Left renal pelvis (tissue), 4 donors: Measurements from ENCODE around the gene NXNL1. TPM values are rescaled to one million over a fixed set of nuclear protein-coding genes. Genes with fewer than 3 reads are reported as not detected.

Experiments used
- DNase-seq, 4 donors: peaks; one replicate each; pipeline ENCODE4 v3.0.0-alpha.2; 2013; ENCODE audit warnings: low read depth in 4 of 4, low spot score in 3 of 4
- polyA plus RNA-seq, 4 donors: library from polyadenylated mRNA; unstranded; fragments of 120-200 nt; gene quantifications; one replicate each; pipeline ENCODE4 v1.2.1, GENCODE V29; 2013; ENCODE audit not compliant: insufficient read length in 4 of 4

Gene NXNL1
- polyA plus RNA-seq, 4 donors: 0.26 to 0.43 TPM; not detected in 2

GRCh38 chr19:17458970-17459369, 1.8 kb downstream of the NXNL1 start:
- no peak for DNase-seq

GRCh38 chr19:17457616-17458015, 3.1 kb downstream of the NXNL1 start:
- DNase-seq: no peak

- DNase-seq: no peak
These were observed 4.6 kb downstream of the NXNL1 start for GRCh38 chr19:17456127-17456526.

GRCh38 chr19:17455308-17456123, 5.2 kb downstream of the NXNL1 start:
- DNase-seq: no peak

GRCh38 chr19:17454576-17455071, 6.1 kb downstream of the NXNL1 start:
- DNase-seq: no peak

- DNase-seq: no peak
These were observed 8.9 kb downstream of the NXNL1 start for GRCh38 chr19:17451820-17452219.

GRCh38 chr19:17450264-17451075, 10.3 kb downstream of the NXNL1 start:
- DNase-seq: no peak

GRCh38 chr19:17448131-17448967, 12.4 kb downstream of the NXNL1 start, which contains the start of gene TMEM221:
TSS of gene TMEM221 (minus strand) at chr19:17448668. CDS start at chr19:17448462, 206 bp downstream.
- DNase-seq: no peak

GRCh38 chr19:17447704-17448130, 13.0 kb downstream of the NXNL1 start:
- no peak for DNase-seq

GRCh38 chr19:17445526-17446165, 15.1 kb downstream of the NXNL1 start:
- DNase-seq: no peak

GRCh38 chr19:17441241-17442021, 19.3 kb downstream of the NXNL1 start:
- DNase-seq: no peak

- no peak for DNase-seq
These were observed 23.9 kb downstream of the NXNL1 start for GRCh38 chr19:17436874-17437267.

- DNase-seq: no peak
These were observed 24.4 kb downstream of the NXNL1 start for GRCh38 chr19:17436094-17436873.

- DNase-seq: no peak
These were observed 25.5 kb downstream of the NXNL1 start for GRCh38 chr19:17435218-17435617.

- DNase-seq: no peak
These were observed 29.3 kb downstream of the NXNL1 start for GRCh38 chr19:17431417-17431816.

GRCh38 chr19:17429641-17430113, 31.0 kb downstream of the NXNL1 start:
- no peak for DNase-seq

GRCh38 chr19:17424743-17425365, 35.9 kb downstream of the NXNL1 start:
- no peak for DNase-seq
